ENCODE data around the gene EDC3. TPM values are rescaled to one million over a fixed set of nuclear protein-coding genes. Genes with fewer than 3 reads are reported as not detected.

EDC3 gene
- total RNA-seq, 2 experiments from 2014 or later, result 41.9 to 44.1 TPM

DNA sequence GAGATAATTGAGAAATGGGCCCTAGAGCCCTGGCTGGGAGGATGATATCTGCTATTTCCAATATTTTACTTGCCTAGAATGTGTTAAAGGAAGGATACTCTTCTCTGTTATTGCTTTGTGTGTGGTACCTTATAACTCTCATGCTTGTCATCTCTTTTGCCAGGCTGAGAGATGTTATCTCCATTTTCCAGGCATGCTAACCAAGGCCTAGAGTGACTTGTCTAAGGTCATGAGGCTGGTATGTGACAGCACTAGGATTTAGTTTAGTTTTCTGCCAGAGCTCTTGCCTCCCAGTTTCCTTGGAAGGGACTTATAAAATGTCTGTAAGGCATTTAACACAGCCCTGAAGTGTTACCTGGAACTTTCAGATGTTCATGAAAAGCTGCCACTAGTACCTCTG lies 78.8 kb downstream of the EDC3 start:
- Mint-ChIP-seq H3K4me1 (ENCODE audit: low read depth) (peaks cover 48% of the 10 kb centered on the region), H3K27me3 (no peaks in the 10 kb centered on the region), H3K4me3 (peak overlapping the region; percentile 92), H3K36me3 (ENCODE audit: low read depth) (peaks cover 43% of the 10 kb centered on the region), H3K9me3 (no peaks in the 10 kb centered on the region), H3K27ac (peak overlapping the region; percentile 94)
- CTCF ChIA-PET, result interaction anchor here (0.9 to 10.8 kb wide), 9 partner anchors 17 to 285 kb away, joined by 3 to 203 read pairs (median 6); no protein-coding TSS in a partner anchor
- TF ChIP-seq, protein P1, sequence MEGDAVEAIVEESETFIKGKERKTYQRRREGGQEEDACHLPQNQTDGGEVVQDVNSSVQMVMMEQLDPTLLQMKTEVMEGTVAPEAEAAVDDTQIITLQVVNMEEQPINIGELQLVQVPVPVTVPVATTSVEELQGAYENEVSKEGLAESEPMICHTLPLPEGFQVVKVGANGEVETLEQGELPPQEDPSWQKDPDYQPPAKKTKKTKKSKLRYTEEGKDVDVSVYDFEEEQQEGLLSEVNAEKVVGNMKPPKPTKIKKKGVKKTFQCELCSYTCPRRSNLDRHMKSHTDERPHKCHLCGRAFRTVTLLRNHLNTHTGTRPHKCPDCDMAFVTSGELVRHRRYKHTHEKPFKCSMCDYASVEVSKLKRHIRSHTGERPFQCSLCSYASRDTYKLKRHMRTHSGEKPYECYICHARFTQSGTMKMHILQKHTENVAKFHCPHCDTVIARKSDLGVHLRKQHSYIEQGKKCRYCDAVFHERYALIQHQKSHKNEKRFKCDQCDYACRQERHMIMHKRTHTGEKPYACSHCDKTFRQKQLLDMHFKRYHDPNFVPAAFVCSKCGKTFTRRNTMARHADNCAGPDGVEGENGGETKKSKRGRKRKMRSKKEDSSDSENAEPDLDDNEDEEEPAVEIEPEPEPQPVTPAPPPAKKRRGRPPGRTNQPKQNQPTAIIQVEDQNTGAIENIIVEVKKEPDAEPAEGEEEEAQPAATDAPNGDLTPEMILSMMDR (IDR thresholded peaks at IDR 0.05), result no peak
- intact Hi-C loops (cut with micrococcal nuclease), result loop anchor here (5.0 kb wide), 1 partner anchor 75 kb away; the partner anchor contains the start of gene ARID3B
- POLR2A ChIA-PET, result interaction anchor here (0.7 to 5.6 kb wide), 11 partner anchors 7 to 476 kb away, joined by 3 to 27 read pairs (median 4); partner anchors contain the start of gene ARID3B
- ATAC-seq (no peak), DNase-seq (no peak)

DNA sequence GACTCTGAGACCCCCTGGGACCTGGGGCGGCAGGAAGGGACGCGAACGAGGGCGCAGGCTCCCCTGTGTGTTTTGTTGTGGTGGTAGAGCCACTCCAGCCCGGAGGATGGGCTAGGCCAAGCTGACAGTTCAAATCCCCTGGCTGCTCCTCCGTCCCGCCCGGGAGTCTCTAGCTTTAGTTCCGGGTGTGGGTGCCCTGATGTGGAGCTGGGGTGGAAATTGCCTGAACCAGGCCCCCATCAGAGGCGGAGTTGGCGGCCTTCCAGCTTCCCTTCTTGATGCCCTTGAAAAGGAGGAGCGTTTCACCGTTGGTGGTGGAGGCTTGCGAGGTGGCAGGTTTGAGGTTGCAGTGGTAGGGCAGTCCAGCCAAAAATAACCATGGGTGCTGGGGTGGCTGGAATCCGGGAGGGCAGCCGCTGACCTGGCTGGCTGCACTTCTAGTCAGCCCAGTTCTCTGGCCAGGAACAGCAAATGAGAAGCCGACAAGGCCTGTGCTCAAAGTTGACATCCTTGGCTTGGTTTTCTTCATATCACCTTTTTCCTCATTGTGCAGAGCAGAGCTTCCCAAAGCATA lies 79.4 kb downstream of the EDC3 start:
- TF ChIP-seq, protein P1 (IDR thresholded peaks at IDR 0.05), result no peak
- H3K36me3 Mint-ChIP-seq (ENCODE audit: low read depth), result peaks cover 38% of the 10 kb centered on the region
- ChIA-PET CTCF (interaction anchor here (0.9 to 10.8 kb wide), 6 partner anchors 17 to 285 kb away, joined by 3 to 203 read pairs (median 18); no protein-coding TSS in a partner anchor), POLR2A (interaction anchor here (0.7 to 5.6 kb wide), 12 partner anchors 8 to 253 kb away, joined by 3 to 27 read pairs (median 4); partner anchors contain the start of gene ARID3B)
- peaks cover 48% of the 10 kb centered on the region for H3K4me1 Mint-ChIP-seq (ENCODE audit: low read depth)
- no peaks in the 10 kb centered on the region for H3K27me3 Mint-ChIP-seq
- H3K4me3 Mint-ChIP-seq, result peak overlapping the region; percentile 92
- DNase-seq, result peak; percentile 82
- peak overlapping the region; percentile 94 for H3K27ac Mint-ChIP-seq
- no peak for ATAC-seq
- intact Hi-C loops (cut with micrococcal nuclease), result loop anchor here (5.0 kb wide), 1 partner anchor 74 kb away; the partner anchor contains the start of gene ARID3B
- no peaks in the 10 kb centered on the region for H3K9me3 Mint-ChIP-seq

DNA sequence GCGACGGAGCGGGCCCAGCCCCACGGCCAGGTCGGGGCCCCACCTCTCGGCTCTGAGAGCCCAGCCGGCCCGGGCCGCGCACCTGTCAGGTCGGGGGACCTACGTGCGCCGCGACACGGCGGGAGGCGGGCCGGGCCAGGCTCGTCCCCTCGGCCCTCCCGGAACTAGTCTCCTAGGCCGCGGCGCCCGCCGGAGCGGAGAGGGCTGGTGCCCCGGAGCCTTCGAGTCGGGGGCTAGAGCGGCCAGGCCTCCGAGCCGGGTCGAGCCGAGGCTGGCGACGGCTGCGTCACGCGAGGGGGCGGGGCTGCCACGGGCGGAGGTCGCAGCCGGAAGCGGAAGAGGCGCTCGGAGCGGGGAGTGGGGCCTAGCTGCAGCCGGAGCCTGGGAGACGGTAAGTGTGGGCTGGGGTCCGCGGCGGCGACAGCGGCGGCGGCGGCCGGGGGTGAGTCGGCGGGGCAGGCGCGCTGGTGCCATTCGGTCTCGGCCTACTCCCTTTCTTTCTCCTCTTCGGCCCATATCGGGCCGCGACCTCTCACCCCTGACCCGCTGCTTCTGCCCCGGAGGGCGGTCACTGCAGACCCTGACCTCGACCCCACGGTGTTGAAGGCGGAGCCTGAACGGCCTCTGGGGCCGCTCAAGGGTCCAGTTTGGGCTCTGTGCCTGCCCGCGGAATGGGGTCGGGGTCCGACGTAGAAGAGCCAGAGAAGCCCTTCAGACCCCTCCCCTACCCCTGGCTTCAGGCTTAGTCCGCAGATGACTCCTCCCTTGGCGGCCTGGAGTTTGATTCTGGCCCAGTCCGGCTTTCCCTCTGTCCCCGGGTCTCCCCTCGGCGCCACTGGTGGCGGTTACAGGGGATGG lies 80.1 kb downstream of the EDC3 start, which contains the start of gene CLK3:
TSS of gene CLK3 (plus strand) at position 329 of the 858 bp plus-strand sequence. CDS start 3,361 bp downstream, outside the sequence.
- ATAC-seq, result peak; percentile 88
- H3K27me3 Mint-ChIP-seq, result no peaks in the 10 kb centered on the region
- peak within 1 kb of the TSS; percentile 98 for H3K27ac Mint-ChIP-seq
- intact Hi-C loops (cut with micrococcal nuclease), result loop anchor here (5.0 kb wide), 1 partner anchor 73 kb away; the partner anchor contains the start of gene ARID3B
- ChIA-PET CTCF (interaction anchor here (0.9 to 10.8 kb wide), 9 partner anchors 18 to 286 kb away, joined by 3 to 203 read pairs (median 7); partner anchors contain the start of gene ARID3B), POLR2A (interaction anchor here (0.5 to 5.6 kb wide), 16 partner anchors 9 to 1025 kb away, joined by 3 to 33 read pairs (median 4); partner anchors contain the start of genes ARID3B and COMMD4)
- H3K9me3 Mint-ChIP-seq, result no peaks in the 10 kb centered on the region
- H3K36me3 Mint-ChIP-seq (ENCODE audit: low read depth), result peaks cover 32% of the 10 kb centered on the region
- TF ChIP-seq, protein P1 (IDR thresholded peaks at IDR 0.05), result no peak
- H3K4me1 Mint-ChIP-seq (ENCODE audit: low read depth), result peaks cover 43% of the 10 kb centered on the region
- peak; percentile 97 for DNase-seq
- peak within 1 kb of the TSS; percentile 92 for H3K4me3 Mint-ChIP-seq

DNA sequence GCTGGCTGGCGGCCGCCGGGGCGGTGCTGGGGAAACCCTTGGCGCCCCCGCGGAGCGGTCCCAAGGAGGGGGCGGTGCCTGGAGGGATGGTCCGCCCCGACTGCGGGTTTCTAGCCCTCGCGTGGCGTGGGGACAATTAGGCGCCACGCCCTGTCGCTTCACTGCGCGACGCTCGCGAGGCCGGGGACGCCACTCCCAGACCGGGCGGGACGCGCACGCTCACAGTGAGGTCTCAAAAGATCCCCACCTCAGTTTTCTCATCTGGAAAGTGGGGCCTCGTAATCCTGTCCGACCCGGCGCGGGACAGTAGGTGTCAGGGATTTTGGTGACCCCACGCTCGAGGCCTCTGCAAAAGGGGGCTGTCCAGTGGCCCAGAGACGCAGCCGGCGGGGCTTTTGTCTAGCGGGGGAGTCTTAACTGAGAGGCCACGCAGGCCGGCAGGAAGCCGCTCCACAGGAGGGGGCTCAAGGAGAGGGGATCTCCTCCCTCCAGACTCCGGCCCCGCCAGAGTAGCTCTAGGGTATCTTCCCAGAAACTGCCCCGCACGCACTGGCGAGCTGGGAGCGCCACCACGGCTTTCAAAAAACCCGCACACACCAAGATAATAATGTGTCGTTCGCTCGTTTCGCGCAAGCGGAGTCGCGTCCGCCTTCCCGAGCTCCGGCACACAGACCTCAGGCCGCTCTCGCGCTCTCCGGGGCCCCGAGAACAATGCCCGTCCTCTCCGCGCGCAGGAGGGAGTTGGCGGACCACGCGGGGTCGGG lies 80.9 kb downstream of the EDC3 start:
- Mint-ChIP-seq H3K9me3 (no peaks in the 10 kb centered on the region), H3K27ac (peak overlapping the region; percentile 98), H3K27me3 (no peaks in the 10 kb centered on the region), H3K36me3 (ENCODE audit: low read depth) (peaks cover 25% of the 10 kb centered on the region), H3K4me1 (ENCODE audit: low read depth) (peaks cover 36% of the 10 kb centered on the region), H3K4me3 (peak overlapping the region; percentile 92)
- intact Hi-C loops (cut with micrococcal nuclease), result loop anchor here (5.0 kb wide), 1 partner anchor 73 kb away; the partner anchor contains the start of gene ARID3B
- POLR2A ChIA-PET, result interaction anchor here (0.5 to 5.6 kb wide), 13 partner anchors 9 to 1026 kb away, joined by 3 to 33 read pairs (median 4); partner anchors contain the start of genes ARID3B and COMMD4
- ATAC-seq (peak; percentile 67), DNase-seq (peak; percentile 88)
- TF ChIP-seq, protein P1 (IDR thresholded peaks at IDR 0.05), result no peak
- CTCF ChIA-PET, result interaction anchor here (0.9 to 10.8 kb wide), 11 partner anchors 17 to 240 kb away, joined by 3 to 203 read pairs (median 6); partner anchors contain the start of gene ARID3B
